Mammary epithelial cell (primary cell): ENCODE measurements around the gene EP400.

ENCODE experiments used
- CTCF ChIP-seq, 2 donors: IDR thresholded peaks in 1 of 2; conservative IDR thresholded peaks in 1 of 2; 2 replicates each; pipeline ENCODE4 v1.5.1; 2011 to 2012; ENCODE audit warnings: inconsistent platforms in 2 of 2, low read length in 2 of 2, mild to moderate bottlenecking in 2 of 2, control low read depth in 1 of 2, low read depth in 1 of 2; ENCODE audit not compliant: insufficient read depth in 1 of 2; ENCODE audit errors: extremely low read depth in 1 of 2
- EZH2 ChIP-seq: IDR thresholded peaks from 2 replicates; pipeline ENCODE4 v1.6.1; 2012; ENCODE audit warnings: low read length, inconsistent platforms, borderline replicate concordance

DNA sequence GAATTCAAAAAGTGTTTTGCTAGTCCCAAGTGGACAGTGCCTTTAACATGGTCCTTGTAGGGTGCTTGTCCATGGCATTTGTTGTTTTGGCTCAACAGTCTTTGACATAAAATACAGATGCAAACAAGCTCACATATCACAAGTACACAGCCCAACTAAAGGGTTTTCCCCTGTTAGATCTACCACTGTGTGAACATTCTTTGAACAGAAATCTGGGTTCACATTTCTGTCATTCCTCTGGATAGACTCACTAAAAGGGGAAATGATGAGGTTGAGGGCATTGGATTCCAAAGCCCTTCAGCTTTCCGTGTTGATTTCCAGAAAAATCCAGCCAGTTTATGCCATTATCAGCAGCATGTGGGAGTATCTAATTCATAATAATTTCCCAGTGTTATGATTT, 54.1 kb downstream of the EP400 start:
- TF ChIP-seq CTCF (conservative IDR thresholded peaks at IDR 0.05 in 1 of 2, IDR thresholded peaks at IDR 0.05 in 1 of 2; ENCODE audit: extremely low read depth in 1 of 2, insufficient read depth in 1 of 2, low read depth in 1 of 2, low read length in 2 of 2) = no peak
- TF ChIP-seq EZH2 = no peak
